Psoas muscle (tissue), 8 donors: ENCODE results near the gene NAE1. TPM values are rescaled to one million over a fixed set of nuclear protein-coding genes. Genes with fewer than 3 reads are reported as not detected.

Source experiments
- ATAC-seq, 4 donors: fragments of 200-7000 bp; cut with Tn5 transposase; one replicate each; pipeline ENCODE4 v1.9.1; 2020; ENCODE audit warnings: moderate library complexity in 3 of 4, mild to moderate bottlenecking in 2 of 4
- DNase-seq, 2 donors: peaks; one replicate each; pipeline ENCODE4 v3.0.0-alpha.2; 2020
- H3K27ac ChIP-seq: fragments of 200-600 bp; one replicate; pipeline ENCODE4 v1.8.0; 2022
- H3K27me3 ChIP-seq, 3 donors: fragments of 200-600 bp in 1 of 3; one replicate each; pipeline versions ENCODE4 v1.6.1 to v1.8.0; 2013 to 2022; ENCODE audit warnings: low read length in 2 of 3, mild to moderate bottlenecking in 2 of 3, moderate library complexity in 1 of 3; ENCODE audit not compliant: insufficient read depth in 3 of 3
- H3K36me3 ChIP-seq, 2 donors: fragments of 200-600 bp in 1 of 2; one replicate each; pipeline versions ENCODE4 v1.6.1 to v1.8.0; 2013 to 2022; ENCODE audit warnings: low read depth in 1 of 2, mild to moderate bottlenecking in 1 of 2, moderate library complexity in 1 of 2; ENCODE audit not compliant: insufficient read depth in 1 of 2
- H3K4me1 ChIP-seq: fragments of 200-600 bp; one replicate; pipeline ENCODE4 v1.8.0; 2022
- H3K4me3 ChIP-seq: fragments of 200-600 bp; one replicate; pipeline ENCODE4 v1.8.0; 2022; ENCODE audit warnings: mild to moderate bottlenecking
- H3K9me3 ChIP-seq: fragments of 200-600 bp; one replicate; pipeline ENCODE4 v1.8.0; 2022
- WGBS, 3 donors: extraction: QIAGEN DNeasy Blood & Tissue Kit; methylation state at CpG; one replicate each; pipeline versions ENCODE4 v1.1.6 to v1.1.7; 2013; 5-methylcytosine and 5-hydroxymethylcytosine counted together
- intact Hi-C, 2 donors: fragments of 100-400 bp; cut with DNase I; formaldehyde crosslinking; loops; one replicate each; pipeline versions ENCODE4 v1.11.0 to v1.14.2; 2022
- polyA plus RNA-seq, 3 donors: library from polyadenylated mRNA; stranded (reverse); fragments of 200-250 nt; gene quantifications; one replicate each; pipeline ENCODE4 v1.2.3, GENCODE V29; 2013
- total RNA-seq, 4 donors: library from RNA; stranded (reverse); fragmentation: NEBNext Ultra II Directional in 2 of 4; extraction: Animal tissue kit (Norgen Biotek cat#: 25700) in 2 of 4; gene quantifications; one replicate each; pipeline versions ENCODE4 v1.2.1 to v1.2.4, GENCODE V29; 2021 to 2023
- TF ChIP-seq, protein P1 (sequence below): fragments of 200-600 bp; IDR thresholded peaks from one replicate; pipeline ENCODE4 v1.8.0; 2022; ENCODE audit warnings: antibody characterized with exemption
- donor health status: healthy with polysubstance abuse.
- donor health status: DM: no; HTN: no; CAD: no; lungs with moderate emphysema.
- donor health status: Bipolar disorder and iron deficiency.
- donor health status: healthy.
- donor health status: DM: yes; HTN: yes; CAD: no.
- donor health status: DM: no; HTN: no; CAD: no.
- donor health status: DM: no; HTN: no; CAD: no.
- donor health status: DM: yes; HTN: yes; CAD: no.

The NAE1 gene
- total and polyA plus RNA-seq, 7 donors, result 22.7 to 46.1 (median 30.9) TPM

DNA sequence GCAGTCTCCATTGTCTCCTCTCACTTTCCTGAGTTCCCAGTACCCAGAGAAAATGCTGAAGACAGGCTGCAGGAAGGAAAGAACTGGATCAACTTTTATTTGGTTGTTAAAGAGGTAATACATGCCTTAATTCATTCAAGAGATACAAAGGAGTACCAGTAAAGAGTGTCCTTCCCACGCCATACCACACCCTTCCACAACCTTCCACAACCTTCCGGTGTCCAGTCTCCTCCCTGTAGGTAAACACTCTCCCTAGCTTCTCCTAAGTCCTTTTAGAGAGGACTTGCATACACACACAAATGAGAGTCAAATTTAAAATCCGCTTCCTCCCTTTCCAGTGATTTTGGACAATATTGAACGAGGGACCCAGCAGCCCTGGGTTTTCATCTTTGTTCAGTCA is 10.6 kb upstream of the NAE1 start:
- Histone ChIP-seq H3K36me3 (no peaks in the 10 kb centered on the region), H3K4me3 (no peak overlapping the region), H3K27ac (no peak overlapping the region), H3K27me3 (peaks cover 0 to 24% (median 12%) of the 10 kb centered on the region in 3 donors), H3K4me1 (peaks cover 12% of the 10 kb centered on the region), H3K9me3 (peaks cover 4% of the 10 kb centered on the region)
- no peak for DNase-seq
- intact Hi-C loops, result no loop called here
- TF ChIP-seq, protein P1, sequence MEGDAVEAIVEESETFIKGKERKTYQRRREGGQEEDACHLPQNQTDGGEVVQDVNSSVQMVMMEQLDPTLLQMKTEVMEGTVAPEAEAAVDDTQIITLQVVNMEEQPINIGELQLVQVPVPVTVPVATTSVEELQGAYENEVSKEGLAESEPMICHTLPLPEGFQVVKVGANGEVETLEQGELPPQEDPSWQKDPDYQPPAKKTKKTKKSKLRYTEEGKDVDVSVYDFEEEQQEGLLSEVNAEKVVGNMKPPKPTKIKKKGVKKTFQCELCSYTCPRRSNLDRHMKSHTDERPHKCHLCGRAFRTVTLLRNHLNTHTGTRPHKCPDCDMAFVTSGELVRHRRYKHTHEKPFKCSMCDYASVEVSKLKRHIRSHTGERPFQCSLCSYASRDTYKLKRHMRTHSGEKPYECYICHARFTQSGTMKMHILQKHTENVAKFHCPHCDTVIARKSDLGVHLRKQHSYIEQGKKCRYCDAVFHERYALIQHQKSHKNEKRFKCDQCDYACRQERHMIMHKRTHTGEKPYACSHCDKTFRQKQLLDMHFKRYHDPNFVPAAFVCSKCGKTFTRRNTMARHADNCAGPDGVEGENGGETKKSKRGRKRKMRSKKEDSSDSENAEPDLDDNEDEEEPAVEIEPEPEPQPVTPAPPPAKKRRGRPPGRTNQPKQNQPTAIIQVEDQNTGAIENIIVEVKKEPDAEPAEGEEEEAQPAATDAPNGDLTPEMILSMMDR, result no peak
- ATAC-seq, result no peak
- 86 to 90% (median 87%) methylated on average over 4 of the region's 4 CpGs for WGBS, 3 donors

DNA sequence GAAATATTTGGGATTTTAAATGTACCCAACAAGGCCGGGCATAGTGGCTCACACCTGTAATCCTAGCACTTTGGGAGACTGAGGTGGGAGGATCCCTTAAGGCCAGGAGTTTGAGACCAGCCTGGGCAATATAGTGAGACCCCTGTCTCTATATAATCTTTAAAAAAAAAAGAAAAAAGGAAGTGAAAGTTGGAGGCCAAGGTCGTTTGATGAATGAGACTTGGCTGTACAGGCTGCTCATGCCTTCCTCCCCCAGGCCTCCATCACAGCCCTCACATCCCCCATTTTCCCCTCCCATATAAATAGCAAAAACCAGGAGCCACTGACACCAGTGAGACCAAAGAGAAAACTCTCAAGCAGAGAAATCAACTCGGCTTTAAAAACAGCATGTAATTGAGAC is 10.1 kb upstream of the NAE1 start:
- H3K27ac ChIP-seq, result no peak overlapping the region
- H3K27me3 ChIP-seq, result peaks cover 0 to 24% (median 12%) of the 10 kb centered on the region in 3 donors
- WGBS, 3 donors, result 41 to 45% (median 44%) methylated on average over 3 of the region's 3 CpGs
- H3K9me3 ChIP-seq, result peaks cover 4% of the 10 kb centered on the region
- no peaks in the 10 kb centered on the region for H3K36me3 ChIP-seq
- H3K4me3 ChIP-seq, result no peak overlapping the region
- peaks cover 12% of the 10 kb centered on the region for H3K4me1 ChIP-seq
- intact Hi-C loops, result no loop called here
- TF ChIP-seq, protein P1, result no peak
- no peak for ATAC-seq
- DNase-seq, result no peak

DNA sequence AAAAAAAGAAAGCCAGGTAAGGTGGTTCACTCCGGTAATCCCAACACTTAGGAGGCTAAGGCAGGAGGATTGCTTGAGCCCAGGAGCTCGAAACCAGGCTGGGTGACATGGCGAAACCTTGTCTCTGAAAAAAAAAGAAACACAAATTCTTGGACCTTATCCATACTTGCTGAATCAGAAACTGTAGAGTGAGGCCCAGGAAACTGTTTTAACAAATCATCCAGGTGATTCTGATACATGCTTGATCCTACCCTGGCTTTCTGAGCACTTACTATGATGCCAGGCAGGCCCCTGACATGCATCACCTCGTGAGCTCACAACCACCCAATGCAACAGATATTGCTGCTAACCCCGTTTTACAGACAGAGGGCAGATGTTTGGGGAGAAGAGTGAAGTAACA is 4.0 kb upstream of the NAE1 start:
- 86 to 87% (median 86%) methylated on average over 5 of the region's 5 CpGs for WGBS, 3 donors
- TF ChIP-seq, protein P1, result no peak
- Histone ChIP-seq H3K36me3 (no peaks in the 10 kb centered on the region), H3K9me3 (peaks cover 4% of the 10 kb centered on the region), H3K4me3 (no peak overlapping the region), H3K27me3 (no peaks in the 10 kb centered on the region), H3K4me1 (peaks cover 3% of the 10 kb centered on the region), H3K27ac (no peak overlapping the region)
- intact Hi-C loops, result no loop called here
- DNase-seq, result no peak
- ATAC-seq, result no peak

DNA sequence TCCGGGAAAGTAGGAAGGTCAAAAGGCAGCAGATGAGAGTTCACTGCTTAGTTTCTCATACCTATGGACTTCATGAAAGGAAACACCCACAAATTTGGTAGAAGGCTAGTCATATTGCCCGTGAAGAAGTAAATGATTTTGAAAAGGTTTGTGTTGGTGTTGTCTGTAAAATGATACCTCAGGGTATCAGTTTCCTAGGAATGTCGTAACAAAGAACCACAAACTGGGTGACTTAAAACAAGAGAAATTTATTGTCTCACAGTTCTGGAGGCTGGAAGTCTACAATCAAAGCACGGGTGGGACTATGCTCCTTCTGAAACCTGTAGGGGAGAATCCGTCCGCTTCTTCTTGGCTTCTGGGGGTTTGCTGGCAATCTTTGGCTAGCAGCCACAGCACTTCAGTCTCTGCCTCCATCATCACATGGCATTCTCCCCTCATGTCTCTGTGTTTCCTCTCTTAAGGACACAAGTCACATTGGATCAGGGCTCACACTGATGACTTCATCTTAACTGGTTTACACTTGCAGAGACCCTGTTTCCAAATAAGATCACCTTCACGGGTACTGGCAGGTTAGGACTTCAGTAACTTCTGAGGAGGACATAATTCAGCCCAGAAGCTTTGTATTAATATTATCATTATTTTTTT is 2.0 kb upstream of the NAE1 start:
- peaks cover 14% of the 10 kb centered on the region for H3K4me1 ChIP-seq
- intact Hi-C loops, result no loop called here
- H3K36me3 ChIP-seq, result peaks cover 0 to 10% of the 10 kb centered on the region in 2 donors
- no peak for DNase-seq
- H3K27me3 ChIP-seq, result no peaks in the 10 kb centered on the region
- WGBS, 3 donors, result 57 to 62% (median 59%) methylated on average over 7 of the region's 7 CpGs
- TF ChIP-seq, protein P1, result no peak
- H3K4me3 ChIP-seq, result no peak overlapping the region
- ATAC-seq, result no peak
- no peak overlapping the region for H3K27ac ChIP-seq
- H3K9me3 ChIP-seq, result no peaks in the 10 kb centered on the region

DNA sequence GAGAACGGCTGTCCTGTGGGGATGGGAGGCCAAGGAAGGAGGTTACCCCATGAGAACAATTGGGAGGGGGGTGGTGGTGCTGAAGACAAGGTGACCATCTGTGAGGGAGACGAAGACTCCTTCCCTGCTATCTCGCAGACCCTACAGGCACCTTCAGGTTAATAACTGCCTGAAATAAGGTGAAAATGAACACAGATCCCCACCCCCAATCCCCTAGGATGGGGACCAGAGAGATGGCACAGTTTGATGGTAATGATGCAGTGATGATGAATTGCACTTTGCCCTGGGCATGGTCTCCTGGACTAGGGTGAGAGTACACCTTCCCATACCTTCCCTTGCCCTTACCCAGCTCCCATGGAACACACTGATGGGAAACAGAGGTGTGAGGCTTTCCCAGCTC is 1.4 kb upstream of the NAE1 start:
- H3K27me3 ChIP-seq, result no peaks in the 10 kb centered on the region
- no peak for DNase-seq
- no peak overlapping the region for H3K27ac ChIP-seq
- intact Hi-C loops, result no loop called here
- 75 to 86% (median 81%) methylated on average over 3 of the region's 3 CpGs for WGBS, 3 donors
- peaks cover 2 to 15% of the 10 kb centered on the region in 2 donors for H3K36me3 ChIP-seq
- no peak overlapping the region for H3K4me3 ChIP-seq
- no peak for ATAC-seq
- TF ChIP-seq, protein P1, result no peak
- H3K4me1 ChIP-seq, result peaks cover 14% of the 10 kb centered on the region
- no peaks in the 10 kb centered on the region for H3K9me3 ChIP-seq
